H9 (cell line): ENCODE measurements around the gene NIM1K. TPM values are rescaled to one million over a fixed set of nuclear protein-coding genes. Genes with fewer than 3 reads are reported as not detected.

Source experiments
- DNase-seq: peaks from one replicate; pipeline ENCODE4 v3.0.0-alpha.2; 2017
- H2AFZ ChIP-seq: one replicate; pipeline ENCODE4 v1.6.1; 2013; ENCODE audit warnings: mild to moderate bottlenecking, low read length, control low read depth, moderate library complexity
- H2AK5ac ChIP-seq: 2 replicates; pipeline ENCODE4 v1.6.1; 2013; ENCODE audit warnings: low read length, control low read depth, mixed read lengths; ENCODE audit not compliant: insufficient read length
- H2BK120ac ChIP-seq: one replicate; pipeline ENCODE4 v1.6.1; 2013; ENCODE audit warnings: low read depth, mild to moderate bottlenecking, low read length, control low read depth, inconsistent platforms; ENCODE audit not compliant: poor library complexity, severe bottlenecking
- H2BK12ac ChIP-seq: 2 replicates; pipeline ENCODE4 v1.6.1; 2013; ENCODE audit warnings: low read length, control low read depth, mixed read lengths, low read depth; ENCODE audit not compliant: insufficient read length
- H2BK15ac ChIP-seq: 2 replicates; pipeline ENCODE4 v1.6.1; 2013; ENCODE audit warnings: low read depth, low read length, control low read depth
- H2BK20ac ChIP-seq: one replicate; pipeline ENCODE4 v1.6.1; 2013; ENCODE audit warnings: low read depth, mild to moderate bottlenecking, low read length, control low read depth, inconsistent platforms; ENCODE audit not compliant: poor library complexity, severe bottlenecking
- H2BK5ac ChIP-seq: 2 replicates; pipeline ENCODE4 v1.6.1; 2013; ENCODE audit warnings: low read length, control low read depth, mixed read lengths; ENCODE audit not compliant: insufficient read length
- H3K14ac ChIP-seq: 2 replicates; pipeline ENCODE4 v1.6.1; 2013; ENCODE audit warnings: low read length, control low read depth; ENCODE audit not compliant: insufficient read depth
- H3K18ac ChIP-seq: 2 replicates; pipeline ENCODE4 v1.6.1; 2013; ENCODE audit warnings: low read depth, mild to moderate bottlenecking, mixed read lengths, low read length, control low read depth; ENCODE audit not compliant: insufficient read length
- H3K23ac ChIP-seq: 2 replicates; pipeline ENCODE4 v1.6.1; 2013; ENCODE audit warnings: low read length, control low read depth, mixed read lengths, low read depth; ENCODE audit not compliant: insufficient read length
- H3K23me2 ChIP-seq: 2 replicates; pipeline ENCODE4 v1.6.1; 2013; ENCODE audit warnings: low read depth, mild to moderate bottlenecking, mixed read lengths, low read length, control low read depth; ENCODE audit not compliant: insufficient read length, poor library complexity, severe bottlenecking
- H3K27ac ChIP-seq: 2 replicates; pipeline ENCODE4 v1.5.1; 2013; ENCODE audit warnings: low read length, control low read depth, mixed read lengths, low read depth; ENCODE audit not compliant: insufficient read length
- H3K27me3 ChIP-seq: 2 replicates; pipeline ENCODE4 v1.6.1; 2013; ENCODE audit warnings: low read length, control low read depth, inconsistent platforms; ENCODE audit not compliant: insufficient read depth
- H3K4ac ChIP-seq: 2 replicates; pipeline ENCODE4 v1.6.1; 2013; ENCODE audit warnings: low read depth, mild to moderate bottlenecking, control low read depth, inconsistent platforms, low read length, moderate library complexity
- H3K4me1 ChIP-seq: 2 replicates; pipeline ENCODE4 v1.6.1; 2013; ENCODE audit warnings: low read length, control low read depth, inconsistent platforms; ENCODE audit not compliant: insufficient read depth
- H3K4me2 ChIP-seq: 2 replicates; pipeline ENCODE4 v1.6.1; 2013; ENCODE audit warnings: low read length, control low read depth, mixed read lengths; ENCODE audit not compliant: insufficient read length, insufficient read depth
- H3K56ac ChIP-seq: 2 replicates; pipeline ENCODE4 v1.6.1; 2013; ENCODE audit warnings: low read depth, mild to moderate bottlenecking, mixed read lengths, low read length, control low read depth; ENCODE audit not compliant: insufficient read length
- H3K79me1 ChIP-seq: 2 replicates; pipeline ENCODE4 v1.6.1; 2013; ENCODE audit warnings: low read depth, mild to moderate bottlenecking, moderate library complexity, low read length, control low read depth, inconsistent platforms; ENCODE audit not compliant: insufficient read depth, poor library complexity, severe bottlenecking
- H3K79me2 ChIP-seq: 2 replicates; pipeline ENCODE4 v1.6.1; 2013; ENCODE audit warnings: low read length, control low read depth, inconsistent platforms; ENCODE audit not compliant: insufficient read depth
- H3K9ac ChIP-seq: 2 replicates; pipeline ENCODE4 v1.6.1; 2013; ENCODE audit warnings: low read length, control low read depth, mixed read lengths; ENCODE audit not compliant: insufficient read length; ENCODE audit errors: extremely low read depth
- H3K9me3 ChIP-seq: one replicate; pipeline ENCODE4 v1.6.1; 2013; ENCODE audit warnings: low read depth, low read length, inconsistent platforms; ENCODE audit not compliant: control insufficient read depth
- H3T11ph ChIP-seq: one replicate; pipeline ENCODE4 v1.6.1; 2013; ENCODE audit warnings: mild to moderate bottlenecking, low read length, control low read depth, inconsistent platforms
- H4K20me1 ChIP-seq: one replicate; pipeline ENCODE4 v1.6.1; 2013; ENCODE audit not compliant: control insufficient read depth, insufficient read length, insufficient read depth
- H4K5ac ChIP-seq: 2 replicates; pipeline ENCODE4 v1.6.1; 2013; ENCODE audit warnings: low read depth, mild to moderate bottlenecking, mixed read lengths, low read length, control low read depth; ENCODE audit not compliant: insufficient read length
- H4K8ac ChIP-seq: replicated peaks from 2 replicates; pipeline ENCODE4 v1.6.1; 2013; ENCODE audit warnings: low read length, control low read depth, mixed read lengths, low read depth; ENCODE audit not compliant: insufficient read length
- H4K91ac ChIP-seq: 2 replicates; pipeline ENCODE4 v1.6.1; 2013; ENCODE audit warnings: low read depth, mild to moderate bottlenecking, moderate library complexity, mixed read lengths, low read length, control low read depth; ENCODE audit not compliant: insufficient read length
- H3K27ac Mint-ChIP-seq, 3 experiments: 2 replicates in 2 of 3; 3 replicates in 1 of 3; pipeline ENCODE4 v1.8.0; 2020 to 2021; ENCODE audit warnings: mixed read lengths in 3 of 3, mild to moderate bottlenecking in 1 of 3, moderate library complexity in 1 of 3
- H3K27me3 Mint-ChIP-seq: 2 replicates; pipeline ENCODE4 v1.8.0; 2021; ENCODE audit warnings: low read depth, mild to moderate bottlenecking, moderate library complexity, mixed read lengths
- H3K36me3 Mint-ChIP-seq, 3 experiments: 2 replicates in 2 of 3; 3 replicates in 1 of 3; pipeline ENCODE4 v1.8.0; 2020 to 2021; ENCODE audit warnings: low read depth in 3 of 3, mixed read lengths in 3 of 3; ENCODE audit not compliant: insufficient read depth in 1 of 3
- H3K4me1 Mint-ChIP-seq, 2 experiments: 2 replicates each; pipeline ENCODE4 v1.8.0; 2020; ENCODE audit warnings: mixed read lengths in 2 of 2
- H3K4me3 Mint-ChIP-seq, 2 experiments: 2 replicates in 1 of 2; 3 replicates in 1 of 2; pipeline ENCODE4 v1.8.0; 2020 to 2021; ENCODE audit warnings: mild to moderate bottlenecking in 2 of 2, mixed read lengths in 2 of 2, moderate library complexity in 1 of 2
- H3K9me3 Mint-ChIP-seq, 2 experiments: 2 replicates in 1 of 2; 3 replicates in 1 of 2; pipeline ENCODE4 v1.8.0; 2020; ENCODE audit warnings: mild to moderate bottlenecking in 2 of 2, mixed read lengths in 2 of 2, moderate library complexity in 1 of 2
- WGBS: extraction: QIAGEN DNeasy Blood & Tissue Kit; methylation state at CpG from one replicate; pipeline ENCODE4 v1.1.7; 2013; ENCODE audit warnings: missing lambda C conversion rate, low lambda C conversion rate, mixed read lengths; ENCODE audit not compliant: insufficient read length; ENCODE audit errors: extremely low coverage; 5-methylcytosine and 5-hydroxymethylcytosine counted together
- total RNA-seq: library from RNA; stranded (reverse); gene quantifications from 2 replicates; pipeline ENCODE4 v1.2.1, GENCODE V29; 2021
- TF ChIP-seq, protein P1 (sequence below): fragments of 200-600 bp; sonication (generic); conservative IDR thresholded peaks from 3 replicates; pipeline ENCODE4 v1.8.0; 2021; ENCODE audit warnings: antibody characterized with exemption, mild to moderate bottlenecking

NIM1K gene
- total RNA-seq, 1 experiment from 2014 or later, result 0.07 TPM

GRCh38 chr5:43193894-43194265 lies 1.9 kb downstream of the NIM1K start:
- Histone ChIP-seq H3K23me2 (peaks cover 20% of the 10 kb centered on the region), H3K56ac (no peak overlapping the region), H3K27ac (no peak overlapping the region), H3K4me1 (peaks cover 3% of the 10 kb centered on the region; the same call in 1 of the 2 replicates), H4K5ac (no peak overlapping the region), H3K23ac (no peak overlapping the region), H4K20me1 (no peaks in the 10 kb centered on the region), H3K4me2 (peak overlapping the region; percentile 78), H3K27me3 (peaks cover 15% of the 10 kb centered on the region; the same call in 1 of the 2 replicates), H4K91ac (no peak overlapping the region), H2AK5ac (no peak overlapping the region), H3K9me3 (no peaks in the 10 kb centered on the region), H3K4ac (no peak overlapping the region), H3T11ph (no peak overlapping the region), H2BK20ac (no peak overlapping the region), H3K79me2 (no peaks in the 10 kb centered on the region), H3K9ac (no peak overlapping the region), H3K18ac (no peak overlapping the region), H3K79me1 (no peaks in the 10 kb centered on the region), H2AFZ (no peak overlapping the region), H2BK15ac (no peak overlapping the region), H4K8ac (no peak overlapping the region), H2BK5ac (no peak overlapping the region), H2BK12ac (no peak overlapping the region), H2BK120ac (no peak overlapping the region), H3K14ac (no peak overlapping the region)
- Mint-ChIP-seq H3K4me1 (peaks cover 22 to 29% of the 10 kb centered on the region in 2 experiments), H3K9me3 (no peaks in the 10 kb centered on the region), H3K36me3 (no peaks in the 10 kb centered on the region), H3K27me3 (peaks cover 59% of the 10 kb centered on the region), H3K4me3 (peak overlapping the region; percentile 62 to 87), H3K27ac (no peak overlapping the region)
- no peak for DNase-seq
- TF ChIP-seq, protein P1, sequence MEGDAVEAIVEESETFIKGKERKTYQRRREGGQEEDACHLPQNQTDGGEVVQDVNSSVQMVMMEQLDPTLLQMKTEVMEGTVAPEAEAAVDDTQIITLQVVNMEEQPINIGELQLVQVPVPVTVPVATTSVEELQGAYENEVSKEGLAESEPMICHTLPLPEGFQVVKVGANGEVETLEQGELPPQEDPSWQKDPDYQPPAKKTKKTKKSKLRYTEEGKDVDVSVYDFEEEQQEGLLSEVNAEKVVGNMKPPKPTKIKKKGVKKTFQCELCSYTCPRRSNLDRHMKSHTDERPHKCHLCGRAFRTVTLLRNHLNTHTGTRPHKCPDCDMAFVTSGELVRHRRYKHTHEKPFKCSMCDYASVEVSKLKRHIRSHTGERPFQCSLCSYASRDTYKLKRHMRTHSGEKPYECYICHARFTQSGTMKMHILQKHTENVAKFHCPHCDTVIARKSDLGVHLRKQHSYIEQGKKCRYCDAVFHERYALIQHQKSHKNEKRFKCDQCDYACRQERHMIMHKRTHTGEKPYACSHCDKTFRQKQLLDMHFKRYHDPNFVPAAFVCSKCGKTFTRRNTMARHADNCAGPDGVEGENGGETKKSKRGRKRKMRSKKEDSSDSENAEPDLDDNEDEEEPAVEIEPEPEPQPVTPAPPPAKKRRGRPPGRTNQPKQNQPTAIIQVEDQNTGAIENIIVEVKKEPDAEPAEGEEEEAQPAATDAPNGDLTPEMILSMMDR, result no peak
- WGBS, result no CpG with 5 or more reads among the region's 6 CpGs
